Stimulated activated CD4-positive, alpha-beta T cell treated with anti-CD3 and anti-CD28 coated beads, Interleukin-4, amount 100 ng/mL, for 24 hours (primary cell): ENCODE results near the gene MVP.
"Not testable (repeated sequence)": the region's sequence is repeated elsewhere in the genome, so short reads cannot be mapped to it uniquely, and the experiment has no call there.

Experiments used
- DNase-seq: peaks from one replicate; pipeline ENCODE4 v3.0.0-alpha.2; 2020

The MVP gene

GRCh38 chr16:29820271-29820701, at the start of gene MVP:
Gene MVP, plus strand, starts transcription at chr16:29820462. Its CDS starts 10,088 bp downstream, at chr16:29830550.
- peak; percentile 62 for DNase-seq

GRCh38 chr16:29772330-29772729, 47.9 kb upstream of the MVP start:
- not testable (repeated sequence) for DNase-seq

GRCh38 chr16:29774730-29775129, 45.5 kb upstream of the MVP start:
- no peak for DNase-seq

GRCh38 chr16:29775742-29776408, 44.4 kb upstream of the MVP start:
- DNase-seq = no peak

- DNase-seq = no peak
These were observed 42.5 kb upstream of the MVP start, which contains the start of gene ZG16 for GRCh38 chr16:29777576-29778350. Gene ZG16, plus strand, starts transcription at chr16:29778256. Its CDS starts 1,011 bp downstream, at chr16:29779267.

- DNase-seq = no peak
These were observed 40.8 kb upstream of the MVP start for GRCh38 chr16:29779474-29779873.

- not testable (repeated sequence) for DNase-seq
These were observed 36.9 kb upstream of the MVP start for GRCh38 chr16:29783094-29783953.

- peak; percentile 55 for DNase-seq
These were observed 36.1 kb upstream of the MVP start for GRCh38 chr16:29784157-29784556.

GRCh38 chr16:29784901-29785500, 35.3 kb upstream of the MVP start:
- DNase-seq = peak; percentile 79

GRCh38 chr16:29787155-29787554, 33.1 kb upstream of the MVP start:
- DNase-seq = not testable (repeated sequence)

GRCh38 chr16:29789775-29790182, 30.5 kb upstream of the MVP start:
- no peak for DNase-seq

- peak; percentile 100 for DNase-seq
These were observed 29.9 kb upstream of the MVP start, which contains the start of gene KIF22 for GRCh38 chr16:29790183-29790948. Gene KIF22, plus strand, starts transcription at chr16:29790751. Its CDS starts 9 bp downstream, at chr16:29790760.

- DNase-seq = peak; percentile 25
These were observed 29.1 kb upstream of the MVP start for GRCh38 chr16:29790949-29791844.

- DNase-seq = no peak
These were observed 28.1 kb upstream of the MVP start for GRCh38 chr16:29791845-29792807.

- DNase-seq = not testable (repeated sequence)
These were observed 27.1 kb upstream of the MVP start for GRCh38 chr16:29793153-29793552.

- no peak for DNase-seq
These were observed 26.0 kb upstream of the MVP start for GRCh38 chr16:29794231-29794710.

GRCh38 chr16:29802416-29802935, 17.8 kb upstream of the MVP start:
- no peak for DNase-seq

GRCh38 chr16:29804020-29804419, 16.2 kb upstream of the MVP start:
- no peak for DNase-seq
